Measurements from ENCODE around the gene RNASE4.
"Not testable (repeated sequence)": the region's sequence is repeated elsewhere in the genome, so short reads cannot be mapped to it uniquely, and the experiment has no call there.

Gene RNASE4

GRCh38 chr14:20692116-20692751 lies 7.9 kb downstream of the RNASE4 start:
- no peak overlapping the region for H3K4me3 ChIP-seq (ENCODE audit: low read depth, low read length)
- DNase-seq (ENCODE audit: low read depth, low spot score): no peak
- ChIA-PET POLR2A (no interaction called here), CTCF (interaction anchor here (0.6 to 7.9 kb wide), 20 partner anchors 8 to 515 kb away, joined by 3 to 62 read pairs (median 6); no protein-coding TSS in a partner anchor)
- TF ChIP-seq CTCF (IDR thresholded peaks at IDR 0.05; ENCODE audit: insufficient read depth, low read length, missing control alignments): no peak

GRCh38 chr14:20696764-20697163 lies 12.4 kb downstream of the RNASE4 start:
- ChIA-PET POLR2A (no interaction called here), CTCF (interaction anchor here (0.5 to 5.4 kb wide), 20 partner anchors 8 to 408 kb away, joined by 3 to 54 read pairs (median 4); partner anchors contain the start of gene RNASE4)
- no peak for DNase-seq (ENCODE audit: low read depth, low spot score)

GRCh38 chr14:20697273-20698017 lies 13.1 kb downstream of the RNASE4 start:
- ChIA-PET POLR2A (no interaction called here), CTCF (interaction anchor here (0.5 to 5.4 kb wide), 25 partner anchors 10 to 408 kb away, joined by 3 to 54 read pairs (median 4); partner anchors contain the start of gene RNASE4)
- H3K4me3 ChIP-seq (ENCODE audit: low read depth, low read length): no peak overlapping the region
- DNase-seq (ENCODE audit: low read depth, low spot score): no peak
- peak; percentile 81 for TF ChIP-seq CTCF (IDR thresholded peaks at IDR 0.05; ENCODE audit: insufficient read depth, low read length, missing control alignments)

More at GRCh38 chr14:20696764-20697163, 12.4 kb downstream of the RNASE4 start:
- no peak overlapping the region for H3K4me3 ChIP-seq (ENCODE audit: low read depth, low read length)
- TF ChIP-seq CTCF (IDR thresholded peaks at IDR 0.05; ENCODE audit: insufficient read depth, low read length, missing control alignments): no peak

- ChIA-PET CTCF (interaction anchor here (0.8 to 5.4 kb wide), 11 partner anchors 13 to 408 kb away, joined by 3 to 54 read pairs (median 5); no protein-coding TSS in a partner anchor), POLR2A (no interaction called here)
- H3K4me3 ChIP-seq (ENCODE audit: low read depth, low read length): no peak overlapping the region
- TF ChIP-seq CTCF (IDR thresholded peaks at IDR 0.05; ENCODE audit: insufficient read depth, low read length, missing control alignments): no peak
- DNase-seq (ENCODE audit: low read depth, low spot score): no peak
Observed at GRCh38 chr14:20698018-20698329, 13.6 kb downstream of the RNASE4 start.

GRCh38 chr14:20698934-20699333 lies 14.6 kb downstream of the RNASE4 start:
- ChIA-PET POLR2A (no interaction called here), CTCF (interaction anchor here (0.8 to 5.4 kb wide), 9 partner anchors 12 to 405 kb away, joined by 3 to 54 read pairs (median 5); no protein-coding TSS in a partner anchor)
- H3K4me3 ChIP-seq (ENCODE audit: low read depth, low read length): no peak overlapping the region
- TF ChIP-seq CTCF (IDR thresholded peaks at IDR 0.05; ENCODE audit: insufficient read depth, low read length, missing control alignments): no peak
- DNase-seq (ENCODE audit: low read depth, low spot score): no peak

- POLR2A ChIA-PET: no interaction called here
- H3K4me3 ChIP-seq (ENCODE audit: low read depth, low read length): no peak overlapping the region
- no peak for DNase-seq (ENCODE audit: low read depth, low spot score)
- TF ChIP-seq CTCF (IDR thresholded peaks at IDR 0.05; ENCODE audit: insufficient read depth, low read length, missing control alignments): no peak
- CTCF ChIA-PET: interaction anchor here (0.7 to 2.1 kb wide), 9 partner anchors 9 to 405 kb away, joined by 3 to 15 read pairs (median 5); no protein-coding TSS in a partner anchor
Observed at GRCh38 chr14:20699931-20700330, 15.6 kb downstream of the RNASE4 start.

GRCh38 chr14:20700965-20701364 lies 16.6 kb downstream of the RNASE4 start:
- POLR2A ChIA-PET; H3K4me3 ChIP-seq (ENCODE audit: low read depth, low read length); DNase-seq (ENCODE audit: low read depth, low spot score): not testable (repeated sequence)
- CTCF ChIA-PET: interaction anchor here (0.7 to 2.1 kb wide), 4 partner anchors 10 to 157 kb away, joined by 3 to 15 read pairs (median 8); no protein-coding TSS in a partner anchor

Measured in AG04449 (cell line).